IMR-90 (cell line): ENCODE measurements around the gene HYAL3. TPM values are rescaled to one million over a fixed set of nuclear protein-coding genes. Genes with fewer than 3 reads are reported as not detected.
A peak's percentile ranks its signal among the peaks of the same experiment; 100 is the strongest.

Experiments
- ATAC-seq: fragments of 200-7000 bp; cut with Tn5 transposase; 2 replicates; pipeline ENCODE4 v1.9.1; 2020; ENCODE audit warnings: low read depth, mild to moderate bottlenecking, moderate library complexity
- BruUV-seq: library from RNA; stranded (reverse); fragments of 400-500 nt; replicated peaks from 2 replicates; lab custom pipeline; 2021; lab: Mats Ljungman, UMichigan
- CTCF ChIA-PET: fragments of 300-600 bp; formaldehyde crosslinking; extraction: SDS; loops from one replicate; lab custom pipeline; 2021; ENCODE audit warnings: antibody characterized with exemption; lab: Yijun Ruan, JAX
- POLR2A ChIA-PET: fragments of 300-600 bp; sonication (Branson Sonifier 250); formaldehyde crosslinking; loops from one replicate; lab custom pipeline; 2022; ENCODE audit warnings: antibody characterized with exemption; ENCODE audit not compliant: unreplicated experiment; lab: Charles Lee
- DNase-seq: peaks from one replicate; pipeline ENCODE4 v3.0.0; 2013
- H2AFZ ChIP-seq: replicated peaks from 2 replicates; pipeline ENCODE3; 2013; ENCODE audit warnings: low read length, mild to moderate bottlenecking; ENCODE audit not compliant: poor library complexity
- H2AK5ac ChIP-seq: 2 replicates; pipeline ENCODE4 v1.6.1; 2013; ENCODE audit warnings: low read depth, low read length, inconsistent platforms
- H2AK9ac ChIP-seq: replicated peaks from 2 replicates; pipeline ENCODE3; 2013; ENCODE audit warnings: mild to moderate bottlenecking, low read depth, low read length, moderate library complexity; ENCODE audit not compliant: poor library complexity
- H2BK120ac ChIP-seq: 2 replicates; pipeline ENCODE4 v1.6.1; 2013; ENCODE audit warnings: low read depth, low read length, inconsistent platforms
- H2BK15ac ChIP-seq: 3 replicates; pipeline ENCODE4 v1.6.1; 2013; ENCODE audit warnings: low read depth, low read length, inconsistent platforms
- H2BK20ac ChIP-seq: 2 replicates; pipeline ENCODE4 v1.6.1; 2013; ENCODE audit warnings: low read depth, mild to moderate bottlenecking, inconsistent platforms, low read length, moderate library complexity
- H2BK5ac ChIP-seq: 2 replicates; pipeline ENCODE4 v1.6.1; 2013; ENCODE audit warnings: mild to moderate bottlenecking, low read depth, low read length, inconsistent platforms; ENCODE audit not compliant: poor library complexity, severe bottlenecking
- H3K14ac ChIP-seq: replicated peaks from 2 replicates; pipeline ENCODE4 v1.6.1; 2013; ENCODE audit warnings: low read depth, low read length, inconsistent platforms
- H3K18ac ChIP-seq: 2 replicates; pipeline ENCODE4 v1.6.1; 2013; ENCODE audit warnings: low read depth, low read length, control low read depth
- H3K23ac ChIP-seq: 2 replicates; pipeline ENCODE4 v1.6.1; 2013; ENCODE audit warnings: low read depth, low read length, inconsistent platforms
- H3K27ac ChIP-seq: 2 replicates; pipeline ENCODE4 v1.5.1; 2013; ENCODE audit warnings: mild to moderate bottlenecking, control low read depth, low read length; ENCODE audit not compliant: insufficient read depth
- H3K27me3 ChIP-seq: 2 replicates; pipeline ENCODE4 v1.6.1; 2013; ENCODE audit warnings: low read length; ENCODE audit not compliant: control insufficient read depth, insufficient read depth
- H3K36me3 ChIP-seq: 2 replicates; pipeline ENCODE4 v1.6.1; 2013; ENCODE audit warnings: low read length, mixed read lengths; ENCODE audit not compliant: control insufficient read depth, insufficient read depth
- H3K4ac ChIP-seq: 2 replicates; pipeline ENCODE4 v1.6.1; 2013; ENCODE audit warnings: low read depth, low read length, inconsistent platforms
- H3K4me1 ChIP-seq: 2 replicates; pipeline ENCODE4 v1.6.1; 2013; ENCODE audit warnings: low read length, mixed read lengths; ENCODE audit not compliant: control insufficient read depth, insufficient read depth
- H3K4me2 ChIP-seq: 2 replicates; pipeline ENCODE4 v1.6.1; 2013; ENCODE audit warnings: low read depth, mild to moderate bottlenecking, control low read depth, low read length, moderate library complexity
- H3K4me3 ChIP-seq: 2 replicates; pipeline ENCODE4 v1.5.1; 2013; ENCODE audit warnings: low read depth, mild to moderate bottlenecking, control low read depth, low read length, moderate library complexity; ENCODE audit not compliant: insufficient read depth
- H3K56ac ChIP-seq: 2 replicates; pipeline ENCODE4 v1.6.1; 2013; ENCODE audit warnings: low read length, inconsistent platforms; ENCODE audit not compliant: insufficient read depth; ENCODE audit errors: extremely low read depth
- H3K79me1 ChIP-seq, 2 experiments: 2 replicates each; pipeline ENCODE4 v1.6.1; 2013; ENCODE audit warnings: low read length in 2 of 2, inconsistent platforms in 1 of 2, low read depth in 1 of 2
- H3K9ac ChIP-seq: 2 replicates; pipeline ENCODE4 v1.6.1; 2013; ENCODE audit warnings: low read depth, low read length, control low read depth
- H3K9me1 ChIP-seq: 2 replicates; pipeline ENCODE4 v1.6.1; 2013; ENCODE audit warnings: low read length, inconsistent platforms; ENCODE audit not compliant: insufficient read depth
- H3K9me3 ChIP-seq: 2 replicates; pipeline ENCODE4 v1.6.1; 2013; ENCODE audit warnings: low read length; ENCODE audit not compliant: control insufficient read depth, insufficient read depth
- H4K20me1 ChIP-seq: 2 replicates; pipeline ENCODE4 v1.6.1; 2013; ENCODE audit warnings: low read length, inconsistent platforms; ENCODE audit not compliant: insufficient read depth
- H4K5ac ChIP-seq: 2 replicates; pipeline ENCODE4 v1.6.1; 2013; ENCODE audit warnings: mild to moderate bottlenecking, low read depth, low read length, control low read depth
- H4K8ac ChIP-seq, 2 experiments: 2 replicates each; pipeline ENCODE4 v1.6.1; 2013; ENCODE audit warnings: low read depth in 2 of 2, low read length in 2 of 2, control low read depth in 1 of 2, inconsistent platforms in 1 of 2
- H4K91ac ChIP-seq: 2 replicates; pipeline ENCODE4 v1.6.1; 2013; ENCODE audit warnings: low read depth, low read length, inconsistent platforms; ENCODE audit not compliant: insufficient read depth
- CHD1 ChIP-seq: IDR thresholded peaks from 2 replicates; pipeline ENCODE4 v1.6.1; 2012; ENCODE audit warnings: low read depth, low read length, improper control_type of control experiment
- RFX5 ChIP-seq: IDR thresholded peaks from 2 replicates; pipeline ENCODE4 v1.8.0; 2012; ENCODE audit warnings: low read depth, mild to moderate bottlenecking, low read length, moderate library complexity
- WGBS, 2 experiments: methylation state at CpG; one replicate each; pipeline versions ENCODE4 v1.1.5 to v1.1.7; 2013; ENCODE audit warnings: missing lambda C conversion rate in 2 of 2; ENCODE audit not compliant: insufficient read length in 1 of 2; ENCODE audit errors: extremely low coverage in 2 of 2; 5-methylcytosine and 5-hydroxymethylcytosine counted together
- dilution Hi-C: fragments of 300-500 bp; cut with HindIII; formaldehyde crosslinking; loops from one replicate; pipeline ENCODE4 v1.14.3; 2018; ENCODE audit warnings: low sequenced_read_pairs; ENCODE audit not compliant: unreplicated experiment
- in situ Hi-C: fragments of 300-500 bp; cut with MboI; formaldehyde crosslinking; loops from 3 replicates; pipeline ENCODE4 v1.14.3; 2019; ENCODE audit warnings: low sequenced_read_pairs, inconsistent platforms, mixed read lengths
- intact Hi-C: fragments of 100-400 bp; cut with micrococcal nuclease; formaldehyde crosslinking; loops from 2 replicates; pipeline ENCODE4 v1.10.0; 2022
- polyA plus RNA-seq, 3 experiments: library from polyadenylated mRNA; depleted of rRNA; stranded (reverse); fragments of >200 nt; gene quantifications; 2 replicates each; pipeline ENCODE4 v1.2.3, GENCODE V29; 2012; ENCODE audit warnings: low replicate concordance in 1 of 3
- total RNA-seq: library from RNA; depleted of rRNA; stranded (reverse); fragments of >200 nt; gene quantifications from 2 replicates; pipeline ENCODE4 v1.2.3, GENCODE V29; 2012

The HYAL3 gene
- total and polyA plus RNA-seq, 2 of the 4 experiments (the other 2 are of a cell fraction): 2.7 to 5.7 TPM

- TF ChIP-seq RFX5: no peak
- TF ChIP-seq CHD1: no peak
- no peak overlapping the region for H3K4ac ChIP-seq
- H2BK120ac ChIP-seq: no peak overlapping the region
- H3K14ac ChIP-seq: no peak overlapping the region
- no peak overlapping the region for H3K18ac ChIP-seq
- intact Hi-C loops (loop anchor here (1.0 to 5.0 kb wide), 3 partner anchors 61 to 129 kb away; no protein-coding TSS in a partner anchor), dilution Hi-C loops (no loop called here), in situ Hi-C loops (no loop called here)
- no peak overlapping the region for H2BK15ac ChIP-seq
- no peak overlapping the region for H3K9ac ChIP-seq
- DNase-seq (no peak), ATAC-seq (no peak)
- no peak overlapping the region for H3K56ac ChIP-seq
- H2AK5ac ChIP-seq: no peak overlapping the region
- H2BK20ac ChIP-seq: no peak overlapping the region
- no TSS peak for BruUV-seq
- POLR2A ChIA-PET: interaction anchor here (1.0 kb wide), 1 partner anchor 13 kb away, joined by 4 read pairs; no protein-coding TSS in a partner anchor
- peaks cover 8% of the 10 kb centered on the region for H3K9me1 ChIP-seq
- peaks cover 12% of the 10 kb centered on the region; the same call in 1 of the 2 replicates for H4K20me1 ChIP-seq
- H3K4me2 ChIP-seq: no peak overlapping the region
- H2AK9ac ChIP-seq: peak overlapping the region; percentile 67
- no peak overlapping the region for H3K4me3 ChIP-seq
- no peaks in the 10 kb centered on the region for H3K9me3 ChIP-seq
- H4K8ac ChIP-seq: no peak overlapping the region
- no peak overlapping the region for H4K5ac ChIP-seq
- H3K79me1 ChIP-seq: peaks cover 27 to 51% of the 10 kb centered on the region in 2 experiments
- H2BK5ac ChIP-seq: no peak overlapping the region
- 82% methylated on average over 4 of the region's 5 CpGs; no CpG with 5 or more reads in 1 of the 2 experiments for WGBS, 2 experiments
- no peak overlapping the region for H3K27ac ChIP-seq
- no peaks in the 10 kb centered on the region for H3K27me3 ChIP-seq
- no peak overlapping the region for H2AFZ ChIP-seq
- H3K36me3 ChIP-seq: peaks cover 16% of the 10 kb centered on the region
- CTCF ChIA-PET: interaction anchor here (0.7 to 1.0 kb wide), 3 partner anchors 10 to 25 kb away, joined by 3 to 4 read pairs (median 4); partner anchors contain the start of genes HYAL3 and NAA80
- no peak overlapping the region for H4K91ac ChIP-seq
- no peak overlapping the region for H3K23ac ChIP-seq
- peaks cover 26% of the 10 kb centered on the region for H3K4me1 ChIP-seq
Observed at GRCh38 chr3:50323614-50324199, 24.5 kb upstream of the HYAL3 start.
